ENCODE measurements around the gene DNAH8.
A peak's percentile ranks its signal among the peaks of the same experiment; 100 is the strongest.
"Not testable (repeated sequence)": the region's sequence is repeated elsewhere in the genome, so short reads cannot be mapped to it uniquely, and the experiment has no call there.

The DNAH8 gene

DNA sequence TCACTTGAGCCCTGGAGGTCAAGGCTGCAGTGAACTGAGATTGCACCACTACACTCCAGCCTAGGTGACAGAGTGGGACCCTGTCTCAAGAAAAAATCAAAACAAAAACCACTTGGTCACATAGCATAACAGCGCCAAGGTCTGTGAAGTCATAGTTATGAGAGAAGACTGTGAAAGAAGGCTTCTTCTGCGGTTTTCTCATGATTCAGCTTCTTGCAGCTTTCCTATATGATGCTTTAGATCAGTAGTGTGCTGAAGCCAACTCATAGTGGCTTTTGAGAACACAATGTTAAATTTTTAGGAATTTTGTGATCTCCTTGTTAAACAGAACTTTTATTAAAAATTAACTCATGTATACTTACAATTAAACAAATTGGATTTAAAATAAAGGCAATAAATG is 197.3 kb downstream of the DNAH8 start:
- no peak for DNase-seq

DNA sequence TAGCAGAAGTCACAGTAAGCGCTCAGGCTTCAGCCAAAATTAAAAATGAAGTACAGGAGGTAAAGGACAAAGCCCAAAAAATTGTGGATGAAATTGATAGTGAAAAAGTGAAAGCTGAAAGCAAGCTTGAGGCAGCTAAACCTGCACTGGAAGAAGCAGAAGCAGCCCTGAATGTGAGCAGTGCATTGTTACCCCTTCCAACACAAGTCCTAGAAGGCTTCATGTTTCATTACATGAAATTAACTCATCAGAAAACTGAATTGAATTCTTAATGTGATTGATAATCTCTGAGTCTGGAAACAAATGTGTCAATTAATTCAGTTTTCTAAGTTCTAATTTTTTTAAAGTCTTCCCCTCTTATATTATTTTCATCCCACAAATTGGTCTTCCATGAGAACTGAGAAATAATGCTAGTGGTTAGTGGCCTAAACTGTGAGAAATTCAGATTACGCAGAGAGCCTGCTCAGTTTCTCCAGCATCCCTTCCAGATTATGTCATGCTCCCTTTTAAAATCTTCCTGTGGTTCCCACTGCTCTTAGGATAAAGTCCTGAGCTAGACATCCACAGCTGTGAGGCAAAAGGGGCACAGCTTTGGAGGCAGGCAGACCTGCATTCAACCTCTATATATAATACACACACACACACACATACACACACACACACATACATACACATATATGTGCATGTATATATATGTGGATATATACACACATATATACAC is 200.3 kb downstream of the DNAH8 start:
- DNase-seq: no peak

DNA sequence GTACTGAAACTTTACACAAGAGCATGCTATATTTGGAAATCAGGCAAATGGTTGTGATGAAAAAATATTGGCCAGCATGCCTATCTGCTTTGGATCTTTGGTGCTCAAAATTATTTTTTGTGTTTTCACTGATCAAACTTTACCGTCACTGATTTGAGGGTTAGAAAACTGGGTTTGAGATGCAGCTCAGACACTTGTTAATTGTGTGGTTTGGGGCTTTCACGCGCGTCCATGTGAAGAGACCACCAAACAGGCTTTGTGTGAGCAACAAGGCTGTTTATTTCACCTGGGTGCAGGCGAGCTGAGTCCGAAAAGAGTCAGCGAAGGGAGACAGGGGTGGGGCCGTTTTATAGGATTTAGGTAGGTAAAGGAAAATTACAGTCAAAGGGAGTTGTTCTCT is 206.4 kb downstream of the DNAH8 start:
- DNase-seq: not testable (repeated sequence)

DNA sequence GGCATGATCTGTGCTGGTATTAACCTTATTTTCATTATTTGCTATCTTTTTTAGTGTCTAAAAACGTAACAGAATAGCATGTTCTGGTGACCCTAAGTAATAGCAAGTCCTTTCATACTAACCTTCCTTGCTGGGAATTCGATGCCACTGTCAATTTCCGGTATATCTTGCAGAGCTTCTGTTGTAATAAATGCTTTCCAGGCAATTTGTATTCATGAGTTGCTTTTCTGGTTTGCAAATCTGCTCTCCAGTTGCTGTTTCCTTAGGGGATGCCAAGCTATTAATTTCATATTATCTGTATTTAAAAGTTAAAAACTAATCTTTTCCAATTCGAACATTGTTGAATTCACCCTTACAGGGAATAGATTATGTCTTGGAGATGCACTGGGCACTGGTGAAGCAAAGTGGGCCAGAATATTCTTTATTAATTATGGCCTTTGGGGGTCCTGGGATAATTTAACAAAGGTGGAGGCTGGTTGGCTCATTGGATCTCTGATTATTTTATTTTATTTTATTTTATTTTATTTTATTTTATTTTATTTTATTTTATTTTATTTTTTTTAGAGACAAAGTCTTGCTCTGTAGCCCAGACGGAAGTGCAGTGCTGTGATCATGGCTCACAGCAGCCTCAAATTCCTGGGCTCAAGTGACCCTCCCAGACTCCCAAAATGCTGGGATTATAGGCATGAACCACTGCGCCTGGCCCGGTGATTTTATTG is 209.8 kb downstream of the DNAH8 start:
- no peak for DNase-seq

DNA sequence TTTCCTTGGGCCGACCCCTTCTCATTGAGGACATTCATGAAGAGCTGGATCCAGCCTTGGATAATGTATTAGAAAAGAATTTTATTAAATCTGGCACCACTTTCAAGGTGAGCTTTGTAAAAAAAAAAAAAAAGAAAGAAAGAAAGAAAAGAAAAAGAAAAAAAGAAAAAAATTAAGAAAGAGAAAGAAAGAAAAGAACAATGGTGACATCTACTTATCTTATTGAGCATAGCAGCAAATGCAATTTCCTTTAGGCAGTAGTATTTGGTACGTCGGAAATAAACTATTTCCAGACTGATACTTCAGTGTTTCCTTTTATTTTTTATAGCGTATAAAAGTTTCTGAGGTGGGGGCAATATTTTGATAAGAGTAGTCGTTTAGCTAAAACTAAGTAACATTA is 214.4 kb downstream of the DNAH8 start:
- no peak for DNase-seq

DNA sequence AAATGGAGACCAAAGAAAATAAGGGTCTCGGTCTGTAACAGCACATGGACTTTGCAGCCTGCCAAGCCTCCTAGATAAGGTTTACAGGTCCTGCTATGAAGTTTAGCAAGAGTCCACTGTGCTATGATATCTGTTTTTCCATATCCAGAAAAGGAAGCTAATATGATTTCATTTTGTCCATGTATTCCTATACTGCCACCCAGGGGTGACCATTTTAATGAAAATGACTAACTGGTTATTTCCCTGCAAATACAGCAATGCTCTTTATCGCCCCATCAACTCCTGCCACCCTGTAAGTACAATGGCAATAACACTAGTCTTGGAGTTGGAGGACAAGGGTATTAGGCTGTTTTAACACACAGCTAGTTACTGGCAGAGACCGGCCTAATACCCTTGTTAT is 218.3 kb downstream of the DNAH8 start:
- no peak for DNase-seq

DNA sequence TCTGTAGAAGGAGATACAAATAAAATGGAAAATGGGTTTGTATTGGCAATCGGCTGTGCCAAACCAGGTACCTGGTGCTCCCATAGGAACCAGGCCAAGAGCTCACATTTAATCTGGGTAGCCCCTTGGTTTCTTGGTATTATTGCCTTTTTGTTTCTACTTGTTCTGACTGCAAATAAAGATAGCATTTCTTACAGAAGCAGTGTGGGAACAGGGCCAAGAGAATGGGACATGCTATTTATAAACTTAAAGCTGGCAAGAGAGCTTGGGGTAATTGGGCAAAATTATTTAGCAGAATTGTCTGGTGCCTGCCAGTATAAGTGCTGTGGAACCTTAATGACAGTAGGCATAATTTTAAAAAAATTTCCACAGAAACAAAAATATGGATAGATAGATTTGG is 219.9 kb downstream of the DNAH8 start:
- DNase-seq: no peak

DNA sequence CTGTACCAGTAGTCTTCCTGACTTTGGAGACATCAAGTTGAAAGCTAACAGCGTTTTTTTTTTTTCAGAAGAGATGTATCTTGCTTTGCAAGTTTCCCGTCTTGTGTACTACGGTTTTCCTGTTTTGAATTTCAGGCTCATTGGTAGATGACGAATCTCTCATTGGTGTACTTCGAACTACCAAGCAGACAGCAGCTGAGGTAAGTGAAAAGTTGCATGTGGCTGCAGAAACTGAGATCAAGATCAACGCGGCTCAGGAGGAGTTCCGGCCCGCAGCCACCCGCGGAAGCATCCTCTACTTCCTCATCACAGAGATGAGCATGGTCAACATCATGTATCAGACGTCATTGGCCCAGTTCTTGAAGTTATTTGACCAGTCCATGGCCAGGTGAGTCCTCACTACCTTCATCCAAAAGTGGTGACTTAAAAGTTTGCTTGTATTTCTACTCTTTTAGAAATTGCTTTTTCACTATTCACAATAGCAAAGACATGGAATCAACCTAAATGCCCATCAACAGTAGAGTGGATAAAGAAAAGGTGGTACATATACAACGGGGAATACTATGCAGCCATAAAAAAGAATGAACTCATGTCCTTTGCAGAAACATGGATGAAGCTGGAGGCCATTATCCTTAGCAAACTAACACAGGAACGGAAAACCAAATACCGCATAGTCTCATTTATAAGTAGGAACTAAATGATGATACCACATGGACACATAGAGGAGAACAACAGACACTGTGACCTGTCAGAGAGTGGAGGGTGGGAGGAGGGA is 222.9 kb downstream of the DNAH8 start:
- no peak for DNase-seq

DNA sequence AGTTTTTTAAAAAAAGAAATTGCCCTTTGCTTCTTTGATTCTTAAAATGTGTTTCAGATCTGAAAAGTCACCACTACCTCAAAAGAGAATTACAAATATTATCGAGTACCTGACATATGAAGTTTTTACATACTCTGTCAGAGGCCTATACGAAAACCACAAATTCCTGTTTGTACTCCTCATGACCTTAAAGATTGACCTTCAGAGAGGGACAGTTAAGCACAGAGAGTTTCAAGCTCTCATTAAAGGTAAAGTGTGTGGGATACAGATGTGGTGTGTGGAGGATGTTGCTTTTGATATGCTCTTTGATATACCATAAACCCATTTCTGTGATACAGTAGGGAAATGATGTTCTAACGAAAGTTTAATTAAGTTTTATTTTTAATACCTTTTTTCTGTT is 223.6 kb downstream of the DNAH8 start:
- DNase-seq: no peak

DNA sequence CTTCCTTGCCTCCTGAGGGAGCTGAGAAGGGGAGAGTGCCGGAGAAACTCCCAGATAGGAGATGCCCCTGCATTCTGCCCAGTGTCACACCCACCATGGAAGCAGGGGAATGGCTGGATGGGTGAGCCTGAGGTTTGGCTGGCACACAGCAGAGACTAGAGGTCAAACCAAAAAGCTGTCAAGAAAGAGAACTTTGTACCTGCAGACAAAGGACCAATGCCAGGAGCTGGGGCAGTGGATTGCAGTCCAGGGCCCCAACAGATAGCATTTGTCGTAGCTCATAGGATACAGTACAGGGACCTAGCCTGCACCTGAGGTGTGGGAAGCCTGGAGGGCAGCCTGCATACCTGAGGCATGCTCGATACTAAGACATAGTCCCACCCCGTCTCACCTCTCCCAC is 227.3 kb downstream of the DNAH8 start:
- DNase-seq: no peak

DNA sequence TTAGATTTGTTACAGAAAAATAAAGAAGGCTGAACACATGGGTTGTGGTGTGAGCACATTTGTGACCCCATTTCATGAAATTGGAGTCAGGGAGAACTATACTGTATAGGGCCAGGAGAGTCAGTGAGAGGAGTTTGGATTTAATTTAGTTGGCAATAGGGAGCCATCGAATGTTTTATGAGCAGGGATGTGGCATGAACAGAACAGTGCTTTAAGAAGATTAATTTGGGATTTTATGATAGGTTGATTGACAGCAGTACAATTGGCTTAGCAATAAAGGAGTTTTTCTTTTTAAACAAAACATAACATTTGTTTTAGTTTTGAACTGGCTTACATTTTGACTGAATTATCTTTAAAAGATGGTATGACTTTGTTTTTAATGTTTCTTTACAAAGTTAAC is 227.9 kb downstream of the DNAH8 start:
- no peak for DNase-seq

DNA sequence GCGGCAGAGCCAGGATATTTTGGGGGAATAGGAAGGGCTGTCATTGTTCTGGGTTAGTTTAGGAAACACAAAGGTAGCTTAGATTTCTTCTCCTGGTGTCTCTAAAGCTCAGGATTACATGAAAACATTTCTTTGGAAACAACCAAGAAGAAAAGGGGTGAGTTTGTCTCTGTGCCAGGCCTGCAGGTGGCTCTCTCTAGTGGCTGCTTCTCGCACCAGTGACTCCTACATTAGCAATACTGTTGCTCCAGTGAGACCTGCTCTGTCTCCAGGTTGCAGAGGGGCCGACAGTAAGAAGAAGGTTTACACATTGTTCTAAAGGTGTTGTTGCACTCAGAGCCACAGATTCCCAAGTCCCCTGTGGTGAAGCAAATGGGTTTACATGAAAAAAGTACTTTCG is 228.9 kb downstream of the DNAH8 start:
- DNase-seq: no peak

DNA sequence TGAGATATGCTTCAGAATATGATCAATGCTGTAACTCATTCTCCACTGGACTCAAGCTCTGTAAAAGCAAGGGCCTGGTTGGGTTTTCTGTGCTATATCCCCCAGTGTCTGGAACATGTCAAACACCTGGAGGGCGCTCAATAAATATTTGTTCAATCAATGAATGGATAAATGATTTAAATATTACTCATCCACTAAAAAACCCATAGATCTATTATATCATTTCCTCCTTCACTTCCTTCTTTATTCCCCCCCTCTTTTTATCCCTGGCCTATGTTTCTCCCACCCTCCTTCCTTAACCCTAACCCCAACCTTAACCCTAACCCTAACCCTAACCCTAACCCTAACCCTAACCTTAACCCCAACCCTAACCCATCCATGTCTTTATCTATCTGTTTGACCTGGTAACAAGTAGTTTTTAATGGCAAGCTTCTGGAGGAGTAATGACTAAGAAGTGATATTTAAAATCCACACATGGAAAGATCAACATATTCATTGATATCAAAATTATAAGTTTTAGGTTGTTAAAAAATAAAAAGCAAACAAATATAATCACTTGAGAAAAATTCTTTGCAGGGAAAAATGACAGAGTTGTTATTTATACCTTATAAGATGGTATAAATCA is 229.7 kb downstream of the DNAH8 start:
- DNase-seq: no peak

DNA sequence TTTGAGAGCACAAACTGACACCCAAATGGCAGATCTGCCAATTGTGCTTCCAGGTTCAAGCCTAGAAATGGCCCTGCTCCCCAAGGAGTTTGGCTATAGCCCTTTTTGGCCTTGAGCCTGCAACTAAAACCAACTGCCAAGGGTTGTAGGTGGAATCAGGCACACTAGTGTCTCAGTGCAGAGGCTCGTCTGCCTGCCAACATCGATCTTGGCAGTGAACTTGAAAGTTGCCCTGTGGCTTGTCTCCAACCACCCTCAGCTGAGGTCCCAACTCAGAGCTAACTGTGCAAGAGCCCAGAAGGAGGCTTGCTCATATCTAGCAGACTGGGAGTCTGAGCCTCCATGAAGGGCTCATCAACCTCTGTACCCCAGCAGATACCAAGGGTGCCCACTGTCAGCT is 240.8 kb downstream of the DNAH8 start:
- no peak for DNase-seq

DNA sequence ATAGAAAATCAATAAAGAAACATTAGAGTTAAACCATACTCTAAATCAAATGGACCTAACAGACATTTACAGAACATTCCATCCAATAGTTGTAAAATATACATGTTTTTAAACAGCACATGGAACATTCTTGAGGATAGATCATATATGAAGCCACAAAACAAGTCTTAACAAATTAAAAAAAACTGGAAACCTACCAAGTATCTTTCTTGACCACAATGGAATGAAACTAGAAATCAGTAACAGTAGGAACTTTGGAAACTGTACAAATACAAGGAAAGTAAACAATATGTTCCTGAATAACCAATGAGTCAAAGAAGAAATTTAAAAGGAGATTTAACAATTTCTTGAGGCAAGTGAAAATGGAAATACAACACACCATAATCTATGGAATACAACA is 242.3 kb downstream of the DNAH8 start:
- no peak for DNase-seq

DNA sequence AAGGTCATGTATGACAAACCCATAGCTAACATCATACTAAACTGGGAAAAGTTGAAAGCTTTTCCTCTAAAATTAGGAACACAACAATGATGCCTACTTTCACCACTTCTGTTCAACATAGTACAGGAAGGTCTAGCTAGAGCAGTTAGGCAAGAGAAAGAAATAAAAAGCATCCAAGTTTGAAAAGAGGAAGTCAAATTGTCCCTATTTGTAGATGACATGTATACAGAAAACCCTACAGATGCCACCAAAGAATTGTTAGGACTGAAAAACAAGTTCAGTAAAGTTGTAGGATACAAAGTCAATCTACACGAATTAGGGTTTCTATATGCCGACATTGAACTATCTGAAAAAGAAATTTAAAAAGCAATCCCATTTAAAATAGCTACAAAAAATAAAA is 244.0 kb downstream of the DNAH8 start:
- DNase-seq: no peak

DNA sequence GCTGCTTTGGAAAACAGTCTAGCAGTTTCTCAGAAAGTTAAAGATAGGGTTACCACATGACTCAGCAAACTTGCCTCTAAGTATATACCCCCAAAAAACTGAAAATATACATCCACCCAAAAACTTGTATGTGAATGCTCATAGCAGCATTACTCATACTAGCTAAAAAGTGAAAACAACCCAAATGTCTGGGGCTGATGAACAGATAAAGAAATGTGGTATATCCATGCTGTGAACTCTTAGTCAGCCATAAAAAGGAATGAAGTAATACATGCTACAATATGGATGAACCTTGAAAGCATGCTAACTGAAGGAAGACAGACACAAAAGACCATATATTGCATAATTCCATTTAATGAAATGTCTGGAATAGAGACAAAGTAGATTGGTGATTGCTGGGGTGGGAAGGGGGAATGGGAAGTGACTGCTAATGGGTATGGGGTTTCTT is 253.6 kb downstream of the DNAH8 start:
- no peak for DNase-seq

DNA sequence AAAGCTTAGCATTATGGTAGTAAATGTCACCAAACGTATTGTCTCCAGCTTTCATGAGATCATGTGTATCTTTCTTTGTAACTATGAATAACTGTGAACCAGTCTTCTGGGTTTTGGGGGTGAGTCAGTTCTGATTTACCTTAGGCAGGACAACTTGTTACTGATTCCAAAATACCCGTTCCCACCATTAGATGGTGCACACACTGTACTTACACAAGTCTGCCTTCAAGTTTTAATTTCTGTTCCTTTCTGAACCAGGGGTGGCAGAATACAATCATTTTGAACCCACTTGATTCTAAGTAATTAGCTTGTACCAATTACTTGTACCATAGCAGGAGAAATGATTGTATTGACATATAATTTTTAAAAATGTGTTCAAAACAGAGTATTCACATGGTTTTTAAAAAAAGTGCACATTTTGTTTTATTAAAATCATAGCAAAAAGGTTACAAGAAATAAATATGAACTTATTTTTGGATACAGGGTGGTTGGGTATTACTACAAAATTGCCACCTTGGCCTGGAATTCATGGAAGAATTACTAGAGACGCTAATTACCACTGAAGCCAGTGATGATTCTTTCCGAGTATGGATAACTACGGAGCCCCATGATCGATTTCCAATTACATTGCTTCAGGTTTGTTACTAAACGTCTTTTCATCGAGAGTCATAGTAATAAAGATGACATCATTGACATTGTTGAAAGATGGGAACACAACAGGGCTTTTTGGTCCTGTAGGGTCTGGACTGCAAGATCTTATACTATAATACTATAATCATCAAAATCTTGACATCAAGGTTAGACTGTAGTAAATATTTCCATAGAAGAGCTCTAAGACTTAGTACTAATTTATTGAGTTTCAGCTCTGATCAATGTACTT is 258.3 kb downstream of the DNAH8 start:
- DNase-seq: peak; percentile 24

DNA sequence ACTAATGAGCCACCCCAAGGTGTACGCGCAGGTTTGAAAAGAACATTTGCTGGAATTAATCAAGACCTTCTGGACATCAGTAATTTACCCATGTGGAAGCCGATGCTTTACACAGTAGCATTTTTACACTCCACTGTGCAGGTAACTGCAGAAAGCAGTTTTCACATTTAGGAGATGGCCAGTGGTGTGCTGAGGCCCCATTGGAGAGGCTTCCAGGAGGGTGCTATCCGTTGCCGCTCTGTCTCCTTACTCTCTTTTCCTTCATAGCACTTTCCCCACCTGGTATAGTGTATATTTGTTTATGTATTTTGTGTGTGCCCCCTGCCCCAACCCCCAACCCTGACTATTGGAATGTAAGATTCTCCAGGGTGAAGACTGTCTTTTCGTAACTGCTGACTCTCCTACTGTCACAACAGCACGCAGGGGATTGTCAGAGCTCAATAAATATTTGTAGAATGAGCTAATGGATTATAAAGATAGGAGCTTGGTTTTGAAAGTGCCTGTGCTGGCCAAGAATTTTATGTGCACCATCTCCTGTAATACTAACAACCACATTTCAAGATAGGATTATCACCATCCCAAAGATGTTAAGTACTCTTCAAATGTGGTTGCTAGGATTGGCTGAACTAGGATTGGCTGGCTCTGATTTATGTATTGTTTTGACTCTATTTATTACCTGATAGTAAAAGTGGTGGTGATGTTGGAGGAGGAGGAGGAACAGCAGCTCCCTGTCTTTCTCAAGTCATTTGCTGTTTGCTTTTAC is 259.5 kb downstream of the DNAH8 start:
- DNase-seq: no peak

DNA sequence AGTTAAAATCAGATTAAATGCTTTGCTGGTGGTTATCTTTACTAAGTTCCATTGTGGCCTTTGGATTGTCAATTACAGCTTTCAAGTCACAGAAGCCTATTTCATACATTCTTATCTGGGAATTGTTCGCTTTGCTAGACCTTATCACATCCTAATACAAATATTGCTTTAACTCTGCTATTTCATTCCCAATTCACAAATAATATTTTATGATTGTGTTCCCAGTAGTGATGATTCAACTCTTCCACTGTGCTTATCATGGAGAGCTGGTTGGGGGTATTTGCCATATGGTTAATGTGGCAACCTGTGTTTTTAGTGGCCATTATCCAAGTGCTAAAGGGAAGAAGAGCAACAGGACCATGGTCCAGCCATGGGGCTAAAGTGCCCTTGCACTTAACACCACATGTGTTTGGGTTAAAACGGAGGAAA is 260.5 kb downstream of the DNAH8 start:
- DNase-seq: no peak

DNA sequence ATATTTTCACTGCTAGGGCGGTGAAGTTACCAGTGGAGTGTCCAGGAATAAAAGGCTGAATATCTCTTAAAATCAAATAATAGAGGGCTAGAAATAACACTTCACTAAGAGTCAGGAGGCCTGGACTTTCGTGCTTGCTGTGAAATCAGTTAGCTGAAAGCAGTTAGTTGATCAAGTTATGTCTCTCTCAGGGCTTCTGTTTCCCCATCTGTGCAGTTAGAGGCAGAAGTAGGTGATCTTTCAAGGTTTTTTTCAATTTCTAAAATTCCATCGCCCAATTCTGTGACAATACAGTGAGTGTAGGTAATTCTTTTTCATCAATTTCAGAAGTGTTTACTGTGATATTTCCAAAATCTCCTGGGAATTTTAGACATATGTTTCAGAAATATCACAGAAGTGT is 260.9 kb downstream of the DNAH8 start:
- no peak for DNase-seq
